ENCODE data around the gene CENPV. TPM values are rescaled to one million over a fixed set of nuclear protein-coding genes. Genes with fewer than 3 reads are reported as not detected.

Gene CENPV
- total RNA-seq, 1 donor from 2014 or later = 488 TPM

- TF ChIP-seq, protein P1, sequence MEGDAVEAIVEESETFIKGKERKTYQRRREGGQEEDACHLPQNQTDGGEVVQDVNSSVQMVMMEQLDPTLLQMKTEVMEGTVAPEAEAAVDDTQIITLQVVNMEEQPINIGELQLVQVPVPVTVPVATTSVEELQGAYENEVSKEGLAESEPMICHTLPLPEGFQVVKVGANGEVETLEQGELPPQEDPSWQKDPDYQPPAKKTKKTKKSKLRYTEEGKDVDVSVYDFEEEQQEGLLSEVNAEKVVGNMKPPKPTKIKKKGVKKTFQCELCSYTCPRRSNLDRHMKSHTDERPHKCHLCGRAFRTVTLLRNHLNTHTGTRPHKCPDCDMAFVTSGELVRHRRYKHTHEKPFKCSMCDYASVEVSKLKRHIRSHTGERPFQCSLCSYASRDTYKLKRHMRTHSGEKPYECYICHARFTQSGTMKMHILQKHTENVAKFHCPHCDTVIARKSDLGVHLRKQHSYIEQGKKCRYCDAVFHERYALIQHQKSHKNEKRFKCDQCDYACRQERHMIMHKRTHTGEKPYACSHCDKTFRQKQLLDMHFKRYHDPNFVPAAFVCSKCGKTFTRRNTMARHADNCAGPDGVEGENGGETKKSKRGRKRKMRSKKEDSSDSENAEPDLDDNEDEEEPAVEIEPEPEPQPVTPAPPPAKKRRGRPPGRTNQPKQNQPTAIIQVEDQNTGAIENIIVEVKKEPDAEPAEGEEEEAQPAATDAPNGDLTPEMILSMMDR (conservative IDR thresholded peaks at IDR 0.05) = no peak
- H3K27ac Mint-ChIP-seq (ENCODE audit: unreplicated experiment) = peak overlapping the region; percentile 100
- peak; percentile 66 for DNase-seq (ENCODE audit: low read depth, low spot score)
- peak overlapping the region; percentile 99 for H3K4me3 Mint-ChIP-seq
- H3K9me3 Mint-ChIP-seq = no peaks in the 10 kb centered on the region
- H3K4me1 Mint-ChIP-seq = peaks cover 52% of the 10 kb centered on the region
- H3K27me3 Mint-ChIP-seq (ENCODE audit: low read depth) = no peaks in the 10 kb centered on the region
- peaks cover 11% of the 10 kb centered on the region for H3K36me3 Mint-ChIP-seq (ENCODE audit: low read depth)
Measured at GRCh38 chr17:16352667-16353316, 477 bp downstream of the CENPV start.

DNA sequence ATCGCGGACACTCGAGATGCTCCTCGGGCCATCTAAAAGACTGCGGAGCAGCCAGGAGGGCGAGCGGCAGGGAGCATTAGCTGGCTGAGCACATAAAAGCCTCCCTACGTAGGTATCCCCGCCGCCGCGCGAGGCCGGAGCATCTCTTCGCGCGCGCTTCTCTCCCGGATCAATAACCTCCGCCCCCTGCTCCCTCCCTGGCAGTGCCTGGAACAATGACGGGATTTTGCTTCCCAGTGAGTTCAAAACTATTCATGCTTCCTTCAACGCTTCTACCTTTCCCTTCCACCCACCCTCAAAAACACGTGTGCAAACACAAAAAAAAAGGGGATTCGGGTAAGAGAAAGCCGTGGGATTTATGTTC is 984 bp downstream of the CENPV start:
- H3K4me1 Mint-ChIP-seq = peaks cover 56% of the 10 kb centered on the region
- H3K27me3 Mint-ChIP-seq (ENCODE audit: low read depth) = no peaks in the 10 kb centered on the region
- H3K27ac Mint-ChIP-seq (ENCODE audit: unreplicated experiment) = peak overlapping the region; percentile 100
- peaks cover 14% of the 10 kb centered on the region for H3K36me3 Mint-ChIP-seq (ENCODE audit: low read depth)
- TF ChIP-seq, protein P1 (conservative IDR thresholded peaks at IDR 0.05) = no peak
- no peaks in the 10 kb centered on the region for H3K9me3 Mint-ChIP-seq
- H3K4me3 Mint-ChIP-seq = peak overlapping the region; percentile 99
- DNase-seq (ENCODE audit: low read depth, low spot score) = no peak

- no peaks in the 10 kb centered on the region for H3K9me3 Mint-ChIP-seq
- H3K4me1 Mint-ChIP-seq = peaks cover 56% of the 10 kb centered on the region
- peak overlapping the region; percentile 99 for H3K4me3 Mint-ChIP-seq
- TF ChIP-seq, protein P1 (conservative IDR thresholded peaks at IDR 0.05) = no peak
- no peak for DNase-seq (ENCODE audit: low read depth, low spot score)
- H3K27me3 Mint-ChIP-seq (ENCODE audit: low read depth) = no peaks in the 10 kb centered on the region
- H3K27ac Mint-ChIP-seq (ENCODE audit: unreplicated experiment) = peak overlapping the region; percentile 100
- peaks cover 18% of the 10 kb centered on the region for H3K36me3 Mint-ChIP-seq (ENCODE audit: low read depth)
Measured at GRCh38 chr17:16351831-16352230, 1.4 kb downstream of the CENPV start.

- H3K4me3 Mint-ChIP-seq = peak overlapping the region; percentile 81
- H3K27me3 Mint-ChIP-seq (ENCODE audit: low read depth) = no peaks in the 10 kb centered on the region
- no peaks in the 10 kb centered on the region for H3K9me3 Mint-ChIP-seq
- DNase-seq (ENCODE audit: low read depth, low spot score) = no peak
- TF ChIP-seq, protein P1 (conservative IDR thresholded peaks at IDR 0.05) = no peak
- peaks cover 49% of the 10 kb centered on the region for H3K4me1 Mint-ChIP-seq
- H3K36me3 Mint-ChIP-seq (ENCODE audit: low read depth) = peaks cover 19% of the 10 kb centered on the region
- peak overlapping the region; percentile 19 for H3K27ac Mint-ChIP-seq (ENCODE audit: unreplicated experiment)
Measured at GRCh38 chr17:16349431-16349830, 3.8 kb downstream of the CENPV start.

DNA sequence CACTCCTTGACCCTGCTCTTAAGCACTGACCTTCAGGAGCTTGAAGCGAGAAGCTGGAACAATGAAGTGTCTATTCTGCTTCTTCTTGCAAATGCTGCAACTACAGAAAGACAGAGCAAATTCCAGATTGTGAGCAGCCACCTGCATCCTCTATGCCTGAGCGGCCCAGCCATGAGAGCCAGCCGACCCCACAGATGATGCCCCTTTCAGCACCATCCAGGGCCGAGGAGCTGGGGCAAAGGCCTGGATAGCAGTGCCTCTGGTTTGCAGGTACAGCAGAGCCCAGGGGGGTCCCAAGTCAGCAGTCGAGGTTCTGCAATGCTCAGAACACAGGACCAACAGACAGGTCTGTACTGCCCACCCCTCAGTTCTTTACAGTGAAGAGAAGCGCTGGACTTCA is 4.7 kb downstream of the CENPV start:
- TF ChIP-seq, protein P1 (conservative IDR thresholded peaks at IDR 0.05) = no peak
- Mint-ChIP-seq H3K9me3 (no peaks in the 10 kb centered on the region), H3K4me3 (peak overlapping the region; percentile 81), H3K27me3 (ENCODE audit: low read depth) (no peaks in the 10 kb centered on the region), H3K27ac (ENCODE audit: unreplicated experiment) (peak overlapping the region; percentile 19), H3K4me1 (peaks cover 45% of the 10 kb centered on the region), H3K36me3 (ENCODE audit: low read depth) (peaks cover 24% of the 10 kb centered on the region)
- no peak for DNase-seq (ENCODE audit: low read depth, low spot score)
